Muscle of arm (tissue), 12 donors: ENCODE measurements around the gene VSIR. TPM values are rescaled to one million over a fixed set of nuclear protein-coding genes. Genes with fewer than 3 reads are reported as not detected.

ENCODE experiments used
- DNase-seq: peaks from one replicate; pipeline ENCODE4 v3.0.0-alpha.2; 2013
- polyA plus RNA-seq, 12 donors: library from polyadenylated mRNA; unstranded; fragments of 120-200 nt; gene quantifications; one replicate each; pipeline ENCODE4 v1.2.1, GENCODE V29; 2013; ENCODE audit not compliant: insufficient read length in 12 of 12

VSIR gene
- polyA plus RNA-seq, 12 donors: 26.2 to 57.2 (median 29.6) TPM; not detected in 1

- DNase-seq: no peak
These were observed 58.7 kb downstream of the VSIR start for GRCh38 chr10:71714592-71714991.

GRCh38 chr10:71714031-71714410 lies 59.3 kb downstream of the VSIR start:
- no peak for DNase-seq

- peak; percentile 67 for DNase-seq
These were observed 59.9 kb downstream of the VSIR start for GRCh38 chr10:71713135-71714030.

- DNase-seq: no peak
These were observed 60.7 kb downstream of the VSIR start for GRCh38 chr10:71712572-71713134.

GRCh38 chr10:71712170-71712569 lies 61.1 kb downstream of the VSIR start:
- DNase-seq: no peak

GRCh38 chr10:71711052-71711623 lies 62.2 kb downstream of the VSIR start:
- no peak for DNase-seq

- no peak for DNase-seq
These were observed 62.8 kb downstream of the VSIR start for GRCh38 chr10:71710519-71710918.

GRCh38 chr10:71708897-71709882 lies 64.1 kb downstream of the VSIR start:
- DNase-seq: no peak

GRCh38 chr10:71708301-71708703 lies 65.0 kb downstream of the VSIR start:
- DNase-seq: peak; percentile 42

GRCh38 chr10:71707240-71707789 lies 66.0 kb downstream of the VSIR start:
- DNase-seq: no peak

- DNase-seq: no peak
These were observed 66.9 kb downstream of the VSIR start for GRCh38 chr10:71706216-71707121.

GRCh38 chr10:71705582-71705981 lies 67.7 kb downstream of the VSIR start:
- DNase-seq: no peak

- no peak for DNase-seq
These were observed 68.5 kb downstream of the VSIR start for GRCh38 chr10:71704816-71705215.

GRCh38 chr10:71703577-71703976 lies 69.7 kb downstream of the VSIR start:
- no peak for DNase-seq

GRCh38 chr10:71701496-71702132 lies 71.7 kb downstream of the VSIR start:
- no peak for DNase-seq

GRCh38 chr10:71700731-71701368 lies 72.5 kb downstream of the VSIR start:
- DNase-seq: no peak

GRCh38 chr10:71698737-71699136 lies 74.6 kb downstream of the VSIR start:
- DNase-seq: no peak

GRCh38 chr10:71697938-71698709 lies 75.2 kb downstream of the VSIR start:
- DNase-seq: no peak
